PC-9 (cell line): ENCODE results near the gene CIRBP. TPM values are rescaled to one million over a fixed set of nuclear protein-coding genes. Genes with fewer than 3 reads are reported as not detected.

Experiments
- BruUV-seq: library from RNA; stranded (reverse); fragments of 400-500 nt; replicated peaks from 2 replicates; lab custom pipeline; 2021; lab: Mats Ljungman, UMichigan
- CTCF ChIA-PET: fragments of 300-600 bp; sonication (Branson Sonifier 250); formaldehyde crosslinking; loops from one replicate; lab custom pipeline; 2022; ENCODE audit warnings: antibody characterized with exemption; lab: Charles Lee
- POLR2A ChIA-PET: fragments of 300-600 bp; sonication (Branson Sonifier 250); formaldehyde crosslinking; loops from one replicate; lab custom pipeline; 2022; ENCODE audit warnings: antibody characterized with exemption; ENCODE audit not compliant: unreplicated experiment; lab: Charles Lee
- DNase-seq, 2 experiments: peaks; one replicate each; pipeline versions ENCODE4 v3.0.0 to v3.0.0-alpha.2; 2015 to 2022; ENCODE audit warnings: mixed read lengths in 1 of 2
- H2AFZ ChIP-seq: fragments of 200-600 bp; sonication (generic); 2 replicates; pipeline ENCODE4 v1.8.1; 2017; ENCODE audit warnings: antibody characterized with exemption
- H3F3A ChIP-seq: fragments of 200-600 bp; sonication (generic); 2 replicates; pipeline ENCODE4 v1.8.1; 2017; ENCODE audit warnings: antibody characterized with exemption, mild to moderate bottlenecking, low read depth; ENCODE audit not compliant: insufficient read depth
- H3K27ac ChIP-seq: fragments of 200-600 bp; sonication (generic); 2 replicates; pipeline ENCODE4 v1.6.1; 2016; ENCODE audit warnings: mixed run types
- H3K27me3 ChIP-seq: fragments of 200-600 bp; sonication (generic); 2 replicates; pipeline ENCODE4 v1.6.1; 2016; ENCODE audit warnings: low read depth, mixed run types; ENCODE audit not compliant: insufficient read depth
- H3K36me3 ChIP-seq: fragments of 200-600 bp; sonication (generic); 2 replicates; pipeline ENCODE4 v1.6.1; 2016; ENCODE audit warnings: low read depth, mixed run types
- H3K4me1 ChIP-seq: fragments of 200-600 bp; sonication (generic); replicated peaks from 2 replicates; pipeline ENCODE4 v1.6.1; 2016; ENCODE audit warnings: mixed run types; ENCODE audit not compliant: insufficient read depth
- H3K4me2 ChIP-seq: fragments of 200-600 bp; sonication (generic); 2 replicates; pipeline ENCODE4 v1.6.1; 2017; ENCODE audit warnings: mixed run types
- H3K4me3 ChIP-seq: fragments of 200-600 bp; sonication (generic); 2 replicates; pipeline ENCODE4 v1.6.1; 2016; ENCODE audit warnings: mixed run types
- H3K79me2 ChIP-seq: fragments of 200-600 bp; sonication (generic); 2 replicates; pipeline ENCODE4 v1.6.1; 2017; ENCODE audit warnings: low read depth, mixed run types
- H3K9me2 ChIP-seq: fragments of 200-600 bp; sonication (generic); 2 replicates; pipeline ENCODE4 v1.8.1; 2017; ENCODE audit warnings: mild to moderate bottlenecking; ENCODE audit not compliant: insufficient read depth
- H3K9me3 ChIP-seq: fragments of 200-600 bp; sonication (generic); 2 replicates; pipeline ENCODE4 v1.8.1; 2016; ENCODE audit warnings: low read depth; ENCODE audit not compliant: insufficient read depth
- H4K20me1 ChIP-seq: fragments of 200-600 bp; sonication (generic); 2 replicates; pipeline ENCODE4 v1.8.1; 2017; ENCODE audit not compliant: insufficient read depth
- CTCF ChIP-seq: fragments of 200-600 bp; sonication (generic); conservative IDR thresholded peaks from 2 replicates; pipeline ENCODE4 v1.6.1; 2017; ENCODE audit warnings: mixed run types, antibody characterized with exemption, mild to moderate bottlenecking, moderate library complexity
- EZH2 ChIP-seq: fragments of 200-600 bp; sonication (generic); IDR thresholded peaks from 2 replicates; pipeline ENCODE4 v1.8.0; 2017; ENCODE audit warnings: antibody characterized with exemption, low read depth
- intact Hi-C: fragments of 100-400 bp; cut with micrococcal nuclease; formaldehyde crosslinking; loops from one replicate; pipeline ENCODE4 v1.10.0; 2022; ENCODE audit not compliant: unreplicated experiment
- total RNA-seq: library from RNA; stranded (reverse); gene quantifications from 2 replicates; pipeline ENCODE4 v1.2.3, GENCODE V29; 2021

CIRBP gene
- total RNA-seq, 1 experiment from 2014 or later = 86.9 TPM

DNA sequence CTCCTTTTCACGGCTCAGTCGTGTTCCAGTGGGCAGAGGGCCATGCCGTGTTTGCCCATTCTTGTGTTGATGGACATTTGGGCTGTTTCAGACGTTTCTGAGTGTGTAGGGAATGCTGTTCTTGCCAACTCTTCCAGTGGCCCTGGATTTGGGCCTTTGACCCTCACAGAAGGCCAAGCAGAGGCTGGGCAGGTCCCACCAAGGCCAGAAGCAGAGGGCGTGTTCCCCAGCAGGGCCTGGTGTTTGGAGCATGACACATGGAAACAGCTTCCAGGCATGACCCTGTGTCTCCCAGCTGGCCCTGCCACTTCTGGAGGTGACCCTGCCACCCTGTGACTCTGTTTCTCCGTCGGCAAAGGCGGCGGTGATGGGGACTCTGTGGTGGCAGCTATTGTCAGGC lies 52.4 kb downstream of the CIRBP start:
- H3K4me3 ChIP-seq = no peak overlapping the region
- H3K36me3 ChIP-seq = no peaks in the 10 kb centered on the region
- intact Hi-C loops = no loop called here
- no peak overlapping the region for H2AFZ ChIP-seq
- peaks cover 9% of the 10 kb centered on the region; the same call in 1 of the 2 replicates for H3F3A ChIP-seq
- no peaks in the 10 kb centered on the region for H3K9me2 ChIP-seq
- peaks cover 8% of the 10 kb centered on the region for H3K4me1 ChIP-seq
- ChIA-PET CTCF (no interaction called here), POLR2A (no interaction called here)
- no peak overlapping the region for H3K27ac ChIP-seq
- H3K79me2 ChIP-seq = no peaks in the 10 kb centered on the region
- no peak for DNase-seq
- H4K20me1 ChIP-seq = no peaks in the 10 kb centered on the region
- H3K9me3 ChIP-seq = no peaks in the 10 kb centered on the region
- no peaks in the 10 kb centered on the region for H3K27me3 ChIP-seq
- no TSS peak for BruUV-seq
- H3K4me2 ChIP-seq = no peak overlapping the region
- TF ChIP-seq CTCF = no peak
- no peak for TF ChIP-seq EZH2

- Histone ChIP-seq H3K4me1 (peaks cover 8% of the 10 kb centered on the region), H3K4me2 (no peak overlapping the region), H3K9me2 (no peaks in the 10 kb centered on the region), H4K20me1 (no peaks in the 10 kb centered on the region), H3K4me3 (no peak overlapping the region), H2AFZ (no peak overlapping the region), H3K27me3 (no peaks in the 10 kb centered on the region), H3K79me2 (no peaks in the 10 kb centered on the region), H3K9me3 (no peaks in the 10 kb centered on the region), H3K27ac (no peak overlapping the region), H3F3A (peaks cover 9% of the 10 kb centered on the region; the same call in 1 of the 2 replicates), H3K36me3 (no peaks in the 10 kb centered on the region)
- intact Hi-C loops = no loop called here
- ChIA-PET POLR2A (no interaction called here), CTCF (no interaction called here)
- no peak for DNase-seq
- no TSS peak for BruUV-seq
- TF ChIP-seq CTCF (no peak), EZH2 (no peak)
Observed at GRCh38 chr19:1322198-1322981, 53.3 kb downstream of the CIRBP start.

- no peak for TF ChIP-seq EZH2
- TF ChIP-seq CTCF = no peak
- Histone ChIP-seq H3K27ac (no peak overlapping the region), H3K9me3 (no peaks in the 10 kb centered on the region), H3K79me2 (no peaks in the 10 kb centered on the region), H3F3A (peaks cover 9% of the 10 kb centered on the region; the same call in 1 of the 2 replicates), H3K4me1 (peaks cover 8% of the 10 kb centered on the region), H3K4me2 (peak overlapping the region; percentile 81), H3K27me3 (no peaks in the 10 kb centered on the region), H2AFZ (peak overlapping the region; percentile 72), H3K4me3 (peak overlapping the region; percentile 54), H3K36me3 (no peaks in the 10 kb centered on the region), H4K20me1 (no peaks in the 10 kb centered on the region), H3K9me2 (no peaks in the 10 kb centered on the region)
- DNase-seq = no peak
- no TSS peak for BruUV-seq
- CTCF ChIA-PET = no interaction called here
- POLR2A ChIA-PET = interaction anchor here (0.7 kb wide), 1 partner anchor 166 kb away, joined by 3 read pairs; no protein-coding TSS in a partner anchor
- intact Hi-C loops = no loop called here
Observed at GRCh38 chr19:1324249-1324805, 55.2 kb downstream of the CIRBP start.

Other genes with a start within 250 kb of the CIRBP start
- gene TMEM259, start 248.2 kb upstream of the CIRBP start, total RNA-seq = 155 and 162 TPM in 2 replicates
- not detected in 2 replicates for gene RNU6-2, start 247.8 kb upstream of the CIRBP start, total RNA-seq
- gene CNN2, start 242.7 kb upstream of the CIRBP start, total RNA-seq = 168 and 206 TPM in 2 replicates
- gene ABCA7, start 229.2 kb upstream of the CIRBP start, total RNA-seq = 29.9 and 32.0 TPM in 2 replicates
- gene ARHGAP45, start 202.2 kb upstream of the CIRBP start, total RNA-seq = 20.2 and 20.6 TPM in 2 replicates
- gene POLR2E, start 174.0 kb upstream of the CIRBP start, total RNA-seq = 180 and 237 TPM in 2 replicates
- gene GPX4, start 165.3 kb upstream of the CIRBP start, total RNA-seq = 465 and 489 TPM in 2 replicates
- gene SBNO2, start 95.1 kb upstream of the CIRBP start, total RNA-seq = 75.6 and 82.4 TPM in 2 replicates
- gene STK11, start 63.6 kb upstream of the CIRBP start, total RNA-seq = 53.0 and 59.5 TPM in 2 replicates
- 1.8 and 1.9 TPM in 2 replicates for gene CBARP, start 31.3 kb upstream of the CIRBP start, total RNA-seq
- 157 and 214 TPM in 2 replicates for gene ATP5F1D, start 27.6 kb upstream of the CIRBP start, total RNA-seq
- 61.4 and 92.0 TPM in 2 replicates for gene MIDN, start 20.7 kb upstream of the CIRBP start, total RNA-seq
- 51.8 and 64.2 TPM in 2 replicates for gene FAM174C, start 6.2 kb downstream of the CIRBP start, total RNA-seq
- 1.6 TPM in 1 of 2 replicates, not detected in the other for gene EFNA2, start 16.5 kb downstream of the CIRBP start, total RNA-seq
- gene NDUFS7, start 114.6 kb downstream of the CIRBP start, total RNA-seq = 67.5 and 83.5 TPM in 2 replicates
- gene GAMT, start 132.2 kb downstream of the CIRBP start, total RNA-seq = 27.3 and 30.9 TPM in 2 replicates
- 122 and 144 TPM in 2 replicates for gene DAZAP1, start 138.3 kb downstream of the CIRBP start, total RNA-seq
- gene RPS15, start 169.1 kb downstream of the CIRBP start, total RNA-seq = 967 and 1,004 TPM in 2 replicates
- gene APC2, start 180.8 kb downstream of the CIRBP start, total RNA-seq = 1.6 and 2.7 TPM in 2 replicates
- gene C19orf25, start 209.9 kb downstream of the CIRBP start, total RNA-seq = 28.0 and 31.2 TPM in 2 replicates
- 18.6 and 27.3 TPM in 2 replicates for gene PCSK4, start 221.0 kb downstream of the CIRBP start, total RNA-seq
- 34.3 and 39.5 TPM in 2 replicates for gene REEP6, start 221.8 kb downstream of the CIRBP start, total RNA-seq
- 13.6 and 14.6 TPM in 2 replicates for gene ADAMTSL5, start 243.7 kb downstream of the CIRBP start, total RNA-seq